Adrenal gland (tissue), 5 donors: ENCODE results near the gene RIPK1.

Source experiments
- CTCF ChIP-seq, 6 experiments: fragments of 450-650 bp in 4 of 6; fragments of 200-600 bp in 2 of 6; sonication (generic) in 1 of 6; IDR thresholded peaks; 1 replicate in 5 of 6; 2 replicates in 1 of 6; pipeline versions ENCODE4 v1.5.1 to v1.8.0; 2016 to 2021; ENCODE audit warnings: antibody characterized with exemption in 6 of 6, mild to moderate bottlenecking in 2 of 6, moderate library complexity in 1 of 6
- POLR2A ChIP-seq, 2 donors: fragments of 450-650 bp; IDR thresholded peaks; one replicate each; pipeline ENCODE4 v1.6.1; 2017; ENCODE audit warnings: antibody characterized with exemption in 2 of 2, mild to moderate bottlenecking in 2 of 2, moderate library complexity in 1 of 2
- donor health status: DM: no; HTN: no; CAD: no.

- TF ChIP-seq CTCF (IDR thresholded peaks at IDR 0.05) (no peak), POLR2A (IDR thresholded peaks at IDR 0.05) (no peak)
Observed at GRCh38 chr6:3075772-3076113, 7.4 kb downstream of the RIPK1 start.
